Liver (tissue), 9 donors: ENCODE data around the gene GATA6. TPM values are rescaled to one million over a fixed set of nuclear protein-coding genes. Genes with fewer than 3 reads are reported as not detected.
A peak's percentile ranks its signal among the peaks of the same experiment; 100 is the strongest.

ENCODE experiments used
- DNase-seq: peaks from one replicate; pipeline ENCODE4 v3.0.0-alpha.2; 2017; ENCODE audit warnings: low spot score
- H3K27ac ChIP-seq, 2 donors: one replicate each; pipeline ENCODE4 v1.7.0; 2013; ENCODE audit warnings: inconsistent platforms in 2 of 2, low read length in 2 of 2, control low read depth in 1 of 2, low read depth in 1 of 2, mild to moderate bottlenecking in 1 of 2
- H3K27me3 ChIP-seq, 4 donors: one replicate each; pipeline versions ENCODE4 v1.6.1 to v1.7.0; 2013; ENCODE audit warnings: low read length in 3 of 4, inconsistent platforms in 1 of 4, mild to moderate bottlenecking in 1 of 4, moderate library complexity in 1 of 4; ENCODE audit not compliant: control insufficient read depth in 4 of 4, insufficient read depth in 4 of 4
- H3K36me3 ChIP-seq, 4 donors: one replicate each; pipeline versions ENCODE4 v1.6.1 to v1.7.0; 2013; ENCODE audit warnings: low read length in 3 of 4, mild to moderate bottlenecking in 3 of 4, low read depth in 1 of 4, moderate library complexity in 1 of 4; ENCODE audit not compliant: control insufficient read depth in 4 of 4, insufficient read depth in 3 of 4
- H3K4me1 ChIP-seq, 4 donors: one replicate each; pipeline versions ENCODE4 v1.6.1 to v1.7.0; 2013; ENCODE audit warnings: low read length in 3 of 4, mild to moderate bottlenecking in 3 of 4, moderate library complexity in 1 of 4; ENCODE audit not compliant: control insufficient read depth in 4 of 4, insufficient read depth in 4 of 4
- H3K4me3 ChIP-seq, 3 donors: one replicate each; pipeline versions ENCODE4 v1.6.1 to v1.7.0; 2013; ENCODE audit warnings: low read length in 3 of 3, control low read depth in 1 of 3, low read depth in 1 of 3, mild to moderate bottlenecking in 1 of 3
- H3K9ac ChIP-seq, 2 donors: one replicate each; pipeline ENCODE4 v1.7.0; 2013; ENCODE audit warnings: low read length in 2 of 2, mild to moderate bottlenecking in 2 of 2, moderate library complexity in 2 of 2, control low read depth in 1 of 2, low read depth in 1 of 2
- H3K9me3 ChIP-seq, 4 donors: one replicate each; pipeline versions ENCODE4 v1.6.1 to v1.7.0; 2013; ENCODE audit warnings: low read length in 3 of 4; ENCODE audit not compliant: control insufficient read depth in 4 of 4
- EGR1 ChIP-seq, 2 donors: IDR thresholded peaks; 2 replicates each; pipeline ENCODE4 v1.6.1; 2016 to 2018; ENCODE audit warnings: antibody characterized with exemption in 2 of 2, low read depth in 2 of 2
- GABPA ChIP-seq, 2 donors: IDR thresholded peaks in 1 of 2; conservative IDR thresholded peaks in 1 of 2; 2 replicates each; pipeline ENCODE4 v1.6.1; 2016; ENCODE audit warnings: antibody characterized with exemption in 2 of 2, mild to moderate bottlenecking in 1 of 2, moderate library complexity in 1 of 2
- HNF4A ChIP-seq, 2 donors: conservative IDR thresholded peaks; 2 replicates each; pipeline ENCODE4 v1.6.1; 2016; ENCODE audit warnings: antibody characterized with exemption in 2 of 2, mild to moderate bottlenecking in 2 of 2
- JUND ChIP-seq, 2 donors: IDR thresholded peaks; 2 replicates each; pipeline ENCODE4 v1.6.1; 2016; ENCODE audit warnings: antibody characterized with exemption in 2 of 2
- MAX ChIP-seq: IDR thresholded peaks from 2 replicates; pipeline ENCODE4 v1.6.1; 2016; ENCODE audit warnings: antibody characterized with exemption
- REST ChIP-seq: IDR thresholded peaks from 2 replicates; pipeline ENCODE4 v1.6.1; 2016; ENCODE audit warnings: antibody characterized with exemption, mild to moderate bottlenecking
- TAF1 ChIP-seq: conservative IDR thresholded peaks from 2 replicates; pipeline ENCODE4 v1.6.1; 2016; ENCODE audit warnings: antibody characterized with exemption, mild to moderate bottlenecking
- YY1 ChIP-seq: IDR thresholded peaks from 2 replicates; pipeline ENCODE4 v1.6.1; 2016; ENCODE audit warnings: antibody characterized with exemption, mild to moderate bottlenecking
- ZBTB33 ChIP-seq: IDR thresholded peaks from 2 replicates; pipeline ENCODE4 v1.6.1; 2016; ENCODE audit warnings: antibody characterized with exemption
- WGBS: extraction: QIAGEN DNeasy Blood & Tissue Kit; methylation state at CpG from one replicate; pipeline ENCODE4 v1.1.7; 2013; 5-methylcytosine and 5-hydroxymethylcytosine counted together
- polyA plus RNA-seq, 2 donors: library from polyadenylated mRNA; stranded (reverse) in 1 of 2; unstranded in 1 of 2; fragments of 200-250 nt in 1 of 2; fragments of >200 nt in 1 of 2; fragmentation: Nextera tagmentation in 1 of 2; extraction: Ambion mirVana in 1 of 2; gene quantifications; one replicate each; pipeline versions ENCODE4 v1.2.1 to v1.2.3, GENCODE V29; 2013 to 2015
- total RNA-seq, 2 donors: library from RNA; depleted of rRNA; stranded (reverse); fragments of >200 nt; gene quantifications; one replicate each; pipeline ENCODE4 v1.2.3, GENCODE V29; 2014
- donor health status: healthy.
- donor health status: healthy.
- donor health status: healthy.
- donor health status: healthy.
- donor health status: healthy.

The GATA6 gene
- total and polyA plus RNA-seq, 4 donors, result 1.8 to 6.6 (median 4.9) TPM

GRCh38 chr18:22163416-22164161 is 5.8 kb upstream of the GATA6 start (continued):
- TF ChIP-seq REST (no peak), MAX (no peak)

- Histone ChIP-seq H3K27me3 (no peaks in the 10 kb centered on the region), H3K27ac (no peak overlapping the region), H3K9me3 (no peaks in the 10 kb centered on the region), H3K4me3 (peak overlapping the region in 2 of 3 donors; percentile 58 to 77), H3K36me3 (no peaks in the 10 kb centered on the region), H3K9ac (no peak overlapping the region), H3K4me1 (peaks cover 0 to 22% (median 6%) of the 10 kb centered on the region in 4 donors)
- TF ChIP-seq HNF4A (conservative IDR thresholded peaks at IDR 0.05) (peak; percentile 48 to 54), JUND (IDR thresholded peaks at IDR 0.05) (no peak)
- DNase-seq, result no peak
- 56% methylated on average over 16 of the region's 16 CpGs for WGBS
These were observed 4.9 kb upstream of the GATA6 start for GRCh38 chr18:22164337-22165048.

- H3K9me3 ChIP-seq, result no peaks in the 10 kb centered on the region
- whole genome bisulfite sequencing, result 9% methylated on average over 50 of the region's 50 CpGs
- peak overlapping the region in 2 of 3 donors; percentile 58 to 77 for H3K4me3 ChIP-seq
- no peak overlapping the region for H3K27ac ChIP-seq
- TF ChIP-seq TAF1, result no peak
- no peak for TF ChIP-seq YY1
- TF ChIP-seq EGR1 (IDR thresholded peaks at IDR 0.05; ENCODE audit: low read depth in 2 of 2), result no peak
- no peak for TF ChIP-seq GABPA (IDR thresholded peaks at IDR 0.05 in 1 of 2, conservative IDR thresholded peaks at IDR 0.05 in 1 of 2)
- TF ChIP-seq ZBTB33, result no peak
- H3K9ac ChIP-seq, result peak overlapping the region; percentile 4 to 80
- H3K36me3 ChIP-seq, result no peaks in the 10 kb centered on the region
- no peak for DNase-seq
- no peaks in the 10 kb centered on the region for H3K27me3 ChIP-seq
- H3K4me1 ChIP-seq, result peaks cover 0 to 26% (median 6%) of the 10 kb centered on the region in 4 donors
These were observed 4.3 kb upstream of the GATA6 start for GRCh38 chr18:22165049-22165602.
